Trophoblast cell (in vitro differentiated cells and primary cell): Measurements from ENCODE around the gene CFAP53.

Experiments
- DNase-seq, 2 donors: peaks; one replicate each; pipeline ENCODE4 v3.0.0-alpha.2; 2016
- H2AFZ ChIP-seq: 2 replicates; pipeline ENCODE4 v1.6.1; 2013; ENCODE audit warnings: low read length, moderate library complexity, mild to moderate bottlenecking; ENCODE audit not compliant: insufficient read depth, poor library complexity
- H2AK5ac ChIP-seq: 2 replicates; pipeline ENCODE4 v1.6.1; 2013; ENCODE audit warnings: mild to moderate bottlenecking, low read length
- H2BK120ac ChIP-seq: 2 replicates; pipeline ENCODE4 v1.6.1; 2013; ENCODE audit warnings: low read length, mild to moderate bottlenecking, moderate library complexity; ENCODE audit not compliant: insufficient read depth, poor library complexity
- H2BK12ac ChIP-seq: 2 replicates; pipeline ENCODE4 v1.6.1; 2013; ENCODE audit warnings: mild to moderate bottlenecking, low read length, moderate library complexity
- H2BK5ac ChIP-seq: 2 replicates; pipeline ENCODE4 v1.6.1; 2013; ENCODE audit warnings: low read length, low read depth, moderate library complexity, mild to moderate bottlenecking; ENCODE audit not compliant: poor library complexity
- H3K14ac ChIP-seq: 2 replicates; pipeline ENCODE4 v1.6.1; 2013; ENCODE audit warnings: mild to moderate bottlenecking, low read length
- H3K18ac ChIP-seq: 2 replicates; pipeline ENCODE4 v1.6.1; 2013; ENCODE audit warnings: mild to moderate bottlenecking, low read length
- H3K23ac ChIP-seq: 2 replicates; pipeline ENCODE4 v1.6.1; 2013; ENCODE audit warnings: low read length
- H3K27ac ChIP-seq: 2 replicates; pipeline ENCODE4 v1.5.1; 2013; ENCODE audit warnings: low read depth, mild to moderate bottlenecking, inconsistent platforms, low read length, moderate library complexity
- H3K27me3 ChIP-seq: 2 replicates; pipeline ENCODE4 v1.6.1; 2013; ENCODE audit warnings: inconsistent platforms, mild to moderate bottlenecking, low read length, moderate library complexity; ENCODE audit not compliant: insufficient read depth
- H3K36me3 ChIP-seq, 2 experiments: 1 replicate in 1 of 2; 2 replicates in 1 of 2; pipeline ENCODE4 v1.6.1; 2013; ENCODE audit warnings: low read length in 2 of 2, mild to moderate bottlenecking in 2 of 2, moderate library complexity in 1 of 2; ENCODE audit not compliant: insufficient read depth in 2 of 2, control insufficient read depth in 1 of 2
- H3K4ac ChIP-seq: 2 replicates; pipeline ENCODE4 v1.6.1; 2013; ENCODE audit warnings: low read depth, mild to moderate bottlenecking, low read length, moderate library complexity
- H3K4me1 ChIP-seq, 2 experiments: 1 replicate in 1 of 2; 2 replicates in 1 of 2; pipeline ENCODE4 v1.6.1; 2013; ENCODE audit warnings: low read length in 2 of 2, mild to moderate bottlenecking in 2 of 2, moderate library complexity in 1 of 2; ENCODE audit not compliant: insufficient read depth in 2 of 2, control insufficient read depth in 1 of 2
- H3K4me2 ChIP-seq: 2 replicates; pipeline ENCODE4 v1.6.1; 2013; ENCODE audit warnings: inconsistent platforms, mild to moderate bottlenecking, low read length, moderate library complexity
- H3K4me3 ChIP-seq: 2 replicates; pipeline ENCODE4 v1.5.1; 2013; ENCODE audit warnings: mild to moderate bottlenecking, low read depth, low read length, inconsistent platforms
- H3K79me1 ChIP-seq: one replicate; pipeline ENCODE4 v1.6.1; 2013; ENCODE audit warnings: low read length
- H3K79me2 ChIP-seq: 2 replicates; pipeline ENCODE4 v1.6.1; 2013; ENCODE audit warnings: low read length, mild to moderate bottlenecking; ENCODE audit not compliant: control insufficient read depth, insufficient read depth, poor library complexity
- H3K9ac ChIP-seq: 2 replicates; pipeline ENCODE4 v1.6.1; 2013; ENCODE audit warnings: mild to moderate bottlenecking, low read length
- H3K9me3 ChIP-seq: 2 replicates; pipeline ENCODE4 v1.6.1; 2013; ENCODE audit warnings: low read depth, mild to moderate bottlenecking, control low read depth, inconsistent platforms, low read length; ENCODE audit not compliant: insufficient read depth
- H4K12ac ChIP-seq: 2 replicates; pipeline ENCODE4 v1.6.1; 2013; ENCODE audit warnings: low read depth, mild to moderate bottlenecking, low read length, moderate library complexity
- H4K8ac ChIP-seq: 2 replicates; pipeline ENCODE4 v1.6.1; 2013; ENCODE audit warnings: low read depth, mild to moderate bottlenecking, low read length, moderate library complexity
- H4K91ac ChIP-seq: one replicate; pipeline ENCODE4 v1.6.1; 2013; ENCODE audit warnings: low read depth, mild to moderate bottlenecking, low read length, moderate library complexity
- WGBS: extraction: QIAGEN DNeasy Blood & Tissue Kit; methylation state at CpG from one replicate; pipeline ENCODE4 v1.1.7; 2013; ENCODE audit warnings: missing lambda C conversion rate; ENCODE audit not compliant: insufficient read length, insufficient coverage; ENCODE audit errors: extremely low coverage; 5-methylcytosine and 5-hydroxymethylcytosine counted together

Gene CFAP53

GRCh38 chr18:50209311-50209710 lies 57.0 kb downstream of the CFAP53 start:
- no peak overlapping the region for H3K27ac ChIP-seq
- H3K79me2 ChIP-seq, result no peaks in the 10 kb centered on the region
- H4K8ac ChIP-seq, result no peak overlapping the region
- no peaks in the 10 kb centered on the region for H3K4me1 ChIP-seq
- no peak overlapping the region for H4K91ac ChIP-seq
- no peak for DNase-seq
- H4K12ac ChIP-seq, result no peak overlapping the region
- H3K9ac ChIP-seq, result no peak overlapping the region
- H3K18ac ChIP-seq, result no peak overlapping the region
- H3K4ac ChIP-seq, result no peak overlapping the region
- no peaks in the 10 kb centered on the region for H3K79me1 ChIP-seq
- H3K36me3 ChIP-seq, result no peaks in the 10 kb centered on the region
- H3K23ac ChIP-seq, result no peak overlapping the region
- H3K4me2 ChIP-seq, result no peak overlapping the region
- no peak overlapping the region for H2BK12ac ChIP-seq
- no peak overlapping the region for H2AFZ ChIP-seq
- H3K4me3 ChIP-seq, result no peak overlapping the region
- H2AK5ac ChIP-seq, result no peak overlapping the region
- H3K14ac ChIP-seq, result no peak overlapping the region
- H2BK120ac ChIP-seq, result no peak overlapping the region
- H3K9me3 ChIP-seq, result no peaks in the 10 kb centered on the region
- H3K27me3 ChIP-seq, result no peaks in the 10 kb centered on the region
- no CpG with 5 or more reads among the region's 4 CpGs for WGBS
- H2BK5ac ChIP-seq, result no peak overlapping the region

- Histone ChIP-seq H4K12ac (no peak overlapping the region), H3K36me3 (no peaks in the 10 kb centered on the region), H3K18ac (no peak overlapping the region), H3K4me1 (no peaks in the 10 kb centered on the region), H4K91ac (no peak overlapping the region), H2BK5ac (no peak overlapping the region), H2AFZ (no peak overlapping the region), H3K14ac (no peak overlapping the region), H2BK120ac (no peak overlapping the region), H2AK5ac (no peak overlapping the region), H3K79me2 (no peaks in the 10 kb centered on the region), H3K23ac (no peak overlapping the region), H3K27ac (no peak overlapping the region), H3K4ac (no peak overlapping the region), H2BK12ac (no peak overlapping the region), H3K27me3 (no peaks in the 10 kb centered on the region), H3K9ac (no peak overlapping the region), H3K4me3 (no peak overlapping the region), H3K9me3 (no peaks in the 10 kb centered on the region), H4K8ac (no peak overlapping the region), H3K4me2 (no peak overlapping the region), H3K79me1 (no peaks in the 10 kb centered on the region)
- no CpG with 5 or more reads among the region's 1 CpG for WGBS
- no peak for DNase-seq
Measured at GRCh38 chr18:50207722-50208121, 58.6 kb downstream of the CFAP53 start.

- no peak overlapping the region for H3K4me3 ChIP-seq
- no peak overlapping the region for H3K9ac ChIP-seq
- no peaks in the 10 kb centered on the region for H3K4me1 ChIP-seq
- H3K23ac ChIP-seq, result no peak overlapping the region
- DNase-seq, result peak; percentile 19 to 77
- H2BK5ac ChIP-seq, result no peak overlapping the region
- H3K9me3 ChIP-seq, result no peaks in the 10 kb centered on the region
- no peaks in the 10 kb centered on the region for H3K79me1 ChIP-seq
- no peak overlapping the region for H4K91ac ChIP-seq
- H2AFZ ChIP-seq, result no peak overlapping the region
- no peaks in the 10 kb centered on the region for H3K27me3 ChIP-seq
- no peak overlapping the region for H4K12ac ChIP-seq
- no peak overlapping the region for H2BK120ac ChIP-seq
- no peak overlapping the region for H3K27ac ChIP-seq
- WGBS, result no CpG with 5 or more reads among the region's 24 CpGs
- H3K4ac ChIP-seq, result no peak overlapping the region
- H3K4me2 ChIP-seq, result peak overlapping the region; percentile 47
- no peak overlapping the region for H2BK12ac ChIP-seq
- no peaks in the 10 kb centered on the region for H3K79me2 ChIP-seq
- no peak overlapping the region for H2AK5ac ChIP-seq
- no peak overlapping the region for H3K18ac ChIP-seq
- H3K14ac ChIP-seq, result no peak overlapping the region
- H4K8ac ChIP-seq, result no peak overlapping the region
- no peaks in the 10 kb centered on the region for H3K36me3 ChIP-seq
Measured at GRCh38 chr18:50203801-50204604, 62.3 kb downstream of the CFAP53 start.

GRCh38 chr18:50201476-50202018 lies 64.7 kb downstream of the CFAP53 start:
- H3K4ac ChIP-seq, result no peak overlapping the region
- H3K23ac ChIP-seq, result no peak overlapping the region

More at GRCh38 chr18:50201476-50202018, 64.7 kb downstream of the CFAP53 start:
- Histone ChIP-seq H2BK5ac (no peak overlapping the region), H3K14ac (no peak overlapping the region), H3K4me1 (no peaks in the 10 kb centered on the region), H4K8ac (no peak overlapping the region), H3K36me3 (no peaks in the 10 kb centered on the region), H4K91ac (no peak overlapping the region), H3K79me2 (no peaks in the 10 kb centered on the region), H3K4me3 (no peak overlapping the region), H3K27ac (no peak overlapping the region), H3K18ac (no peak overlapping the region), H3K9ac (no peak overlapping the region), H2AK5ac (no peak overlapping the region), H2AFZ (no peak overlapping the region), H3K27me3 (no peaks in the 10 kb centered on the region), H3K79me1 (no peaks in the 10 kb centered on the region), H3K4me2 (no peak overlapping the region), H2BK12ac (no peak overlapping the region), H2BK120ac (no peak overlapping the region), H3K9me3 (no peaks in the 10 kb centered on the region), H4K12ac (no peak overlapping the region)
- WGBS, result no CpG with 5 or more reads among the region's 1 CpG
- no peak for DNase-seq
